Breast epithelium (tissue), 3 donors: ENCODE data around the gene SNAP25.

Experiments used
- POLR2A ChIP-seq: fragments of 450-650 bp; IDR thresholded peaks from one replicate; pipeline ENCODE4 v1.6.1; 2016; ENCODE audit warnings: antibody characterized with exemption, mild to moderate bottlenecking, moderate library complexity
- TF ChIP-seq, protein P1 (sequence below), 3 donors: fragments of 450-650 bp; IDR thresholded peaks; one replicate each; pipeline ENCODE4 v1.5.1; 2016 to 2017; ENCODE audit warnings: antibody characterized with exemption in 3 of 3, mild to moderate bottlenecking in 3 of 3, moderate library complexity in 3 of 3

GRCh38 chr20:10200330-10200729 lies 18.3 kb upstream of the SNAP25 start:
- TF ChIP-seq, protein P1, sequence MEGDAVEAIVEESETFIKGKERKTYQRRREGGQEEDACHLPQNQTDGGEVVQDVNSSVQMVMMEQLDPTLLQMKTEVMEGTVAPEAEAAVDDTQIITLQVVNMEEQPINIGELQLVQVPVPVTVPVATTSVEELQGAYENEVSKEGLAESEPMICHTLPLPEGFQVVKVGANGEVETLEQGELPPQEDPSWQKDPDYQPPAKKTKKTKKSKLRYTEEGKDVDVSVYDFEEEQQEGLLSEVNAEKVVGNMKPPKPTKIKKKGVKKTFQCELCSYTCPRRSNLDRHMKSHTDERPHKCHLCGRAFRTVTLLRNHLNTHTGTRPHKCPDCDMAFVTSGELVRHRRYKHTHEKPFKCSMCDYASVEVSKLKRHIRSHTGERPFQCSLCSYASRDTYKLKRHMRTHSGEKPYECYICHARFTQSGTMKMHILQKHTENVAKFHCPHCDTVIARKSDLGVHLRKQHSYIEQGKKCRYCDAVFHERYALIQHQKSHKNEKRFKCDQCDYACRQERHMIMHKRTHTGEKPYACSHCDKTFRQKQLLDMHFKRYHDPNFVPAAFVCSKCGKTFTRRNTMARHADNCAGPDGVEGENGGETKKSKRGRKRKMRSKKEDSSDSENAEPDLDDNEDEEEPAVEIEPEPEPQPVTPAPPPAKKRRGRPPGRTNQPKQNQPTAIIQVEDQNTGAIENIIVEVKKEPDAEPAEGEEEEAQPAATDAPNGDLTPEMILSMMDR (IDR thresholded peaks at IDR 0.05), result no peak
- TF ChIP-seq POLR2A, result no peak
